GM23338 (cell line): ENCODE results near the gene RNU5D-1. TPM values are rescaled to one million over a fixed set of nuclear protein-coding genes. Genes with fewer than 3 reads are reported as not detected.
A peak's percentile ranks its signal among the peaks of the same experiment; 100 is the strongest.

Experiments
- ATAC-seq: fragments of 200-7000 bp; cut with Tn5 transposase; 3 replicates; pipeline ENCODE4 v1.9.1; 2020
- DNase-seq: peaks from one replicate; pipeline ENCODE4 v3.0.0-alpha.2; 2015; ENCODE audit warnings: low spot score
- H2AFZ ChIP-seq: fragments of 200-600 bp; sonication (generic); 2 replicates; pipeline ENCODE4 v1.8.0; 2016; ENCODE audit warnings: antibody characterized with exemption, mild to moderate bottlenecking, moderate library complexity
- H3F3A ChIP-seq: fragments of 200-600 bp; sonication (generic); replicated peaks from 2 replicates; pipeline ENCODE4 v1.8.0; 2017; ENCODE audit warnings: antibody characterized with exemption, mixed run types, low read depth
- H3K27ac ChIP-seq: fragments of 200-600 bp; sonication (generic); 2 replicates; pipeline ENCODE4 v1.6.1; 2016; ENCODE audit warnings: low read depth
- H3K27me3 ChIP-seq: fragments of 200-600 bp; sonication (generic); 2 replicates; pipeline ENCODE4 v1.8.0; 2016; ENCODE audit warnings: mild to moderate bottlenecking, mixed run types, moderate library complexity; ENCODE audit not compliant: insufficient read depth
- H3K36me3 ChIP-seq: fragments of 200-600 bp; sonication (generic); 2 replicates; pipeline ENCODE4 v1.8.0; 2016; ENCODE audit warnings: mild to moderate bottlenecking; ENCODE audit not compliant: insufficient read depth
- H3K4me1 ChIP-seq: fragments of 200-600 bp; sonication (generic); 2 replicates; pipeline ENCODE4 v1.8.0; 2016; ENCODE audit warnings: mild to moderate bottlenecking, moderate library complexity; ENCODE audit not compliant: insufficient read depth
- H3K4me2 ChIP-seq: fragments of 200-600 bp; sonication (generic); 2 replicates; pipeline ENCODE4 v1.7.1; 2017; ENCODE audit warnings: mixed run types
- H3K4me3 ChIP-seq: fragments of 200-600 bp; sonication (generic); 2 replicates; pipeline ENCODE4 v1.6.1; 2016; ENCODE audit warnings: mixed run types
- H3K79me2 ChIP-seq: fragments of 200-600 bp; sonication (generic); replicated peaks from 2 replicates; pipeline ENCODE4 v1.8.0; 2017; ENCODE audit warnings: mild to moderate bottlenecking; ENCODE audit not compliant: insufficient read depth
- H3K9me2 ChIP-seq: fragments of 200-600 bp; sonication (generic); 2 replicates; pipeline ENCODE4 v1.8.0; 2017; ENCODE audit not compliant: insufficient read depth
- H4K20me1 ChIP-seq: fragments of 200-600 bp; sonication (generic); replicated peaks from 2 replicates; pipeline ENCODE4 v1.8.0; 2017; ENCODE audit warnings: mild to moderate bottlenecking; ENCODE audit not compliant: insufficient read depth
- H3K27ac Mint-ChIP-seq: 2 replicates; pipeline ENCODE4 v1.8.0; 2020; ENCODE audit warnings: inconsistent platforms, mild to moderate bottlenecking, moderate library complexity, mixed read lengths
- H3K27me3 Mint-ChIP-seq: 3 replicates; pipeline ENCODE4 v1.8.0; 2022; ENCODE audit warnings: low read depth, mild to moderate bottlenecking, moderate library complexity, mixed read lengths, inconsistent platforms; ENCODE audit not compliant: insufficient read depth, poor library complexity
- H3K36me3 Mint-ChIP-seq: 3 replicates; pipeline ENCODE4 v1.8.0; 2021; ENCODE audit warnings: low read depth, mild to moderate bottlenecking, inconsistent platforms, moderate library complexity, mixed read lengths
- H3K4me1 Mint-ChIP-seq: 3 replicates; pipeline ENCODE4 v1.8.0; 2020; ENCODE audit warnings: mild to moderate bottlenecking, inconsistent platforms, mixed read lengths
- H3K4me3 Mint-ChIP-seq: 3 replicates; pipeline ENCODE4 v1.8.0; 2021; ENCODE audit warnings: moderate library complexity, mild to moderate bottlenecking, inconsistent platforms, mixed read lengths
- H3K9me3 Mint-ChIP-seq: 3 replicates; pipeline ENCODE4 v1.8.0; 2020; ENCODE audit warnings: moderate library complexity, mild to moderate bottlenecking, inconsistent platforms, mixed read lengths
- CREB1 ChIP-seq: fragments of 250-450 bp; sonication (Bioruptor Pico); IDR thresholded peaks from 2 replicates; pipeline ENCODE4 v1.5.0; 2020; ENCODE audit warnings: low read depth, mild to moderate bottlenecking, moderate library complexity
- JUNB ChIP-seq: IDR thresholded peaks from one replicate; pipeline ENCODE4 v1.6.1; 2016; ENCODE audit warnings: antibody characterized with exemption; ENCODE audit not compliant: unreplicated experiment
- POLR2AphosphoS5 ChIP-seq: IDR thresholded peaks from 2 replicates; pipeline ENCODE4 v1.6.1; 2016; ENCODE audit warnings: antibody characterized with exemption, low read depth
- REST ChIP-seq: IDR thresholded peaks from one replicate; pipeline ENCODE4 v1.6.1; 2018; ENCODE audit warnings: antibody characterized with exemption; ENCODE audit not compliant: unreplicated experiment
- ZNF114 ChIP-seq: fragments of 250-450 bp; sonication (Bioruptor Pico); IDR thresholded peaks from 2 replicates; pipeline ENCODE4 v1.5.0; 2020; ENCODE audit warnings: mild to moderate bottlenecking, moderate library complexity
- ZNF331 ChIP-seq: fragments of 250-450 bp; sonication (Bioruptor Pico); IDR thresholded peaks from 2 replicates; pipeline ENCODE4 v1.5.0; 2020; ENCODE audit warnings: low read depth, mild to moderate bottlenecking, moderate library complexity
- ZNF462 ChIP-seq: fragments of 250-450 bp; sonication (Bioruptor Pico); IDR thresholded peaks from 2 replicates; pipeline ENCODE4 v1.5.0; 2020; ENCODE audit warnings: mild to moderate bottlenecking, moderate library complexity
- polyA plus RNA-seq: library from polyadenylated mRNA; unstranded; fragments of >200 nt; fragmentation: Nextera tagmentation; extraction: Ambion mirVana; gene quantifications from 2 replicates; pipeline ENCODE4 v1.2.1, GENCODE V29; 2016
- total RNA-seq: library from RNA; depleted of rRNA; stranded (reverse); fragments of >200 nt; shearing (Covaris generic); gene quantifications from 2 replicates; pipeline ENCODE4 v1.2.3, GENCODE V29; 2014

Gene RNU5D-1
- total and polyA plus RNA-seq, 2 experiments from 2014 or later: not detected

- TF ChIP-seq ZNF462 (CRISPR knock-in tag) (no peak), POLR2AphosphoS5 (no peak)
Observed at GRCh38 chr1:44743211-44743610, 12.2 kb upstream of the RNU5D-1 start (continued).

GRCh38 chr1:44740179-44740617, 9.2 kb upstream of the RNU5D-1 start:
- Histone ChIP-seq H3K4me1 (peaks cover 7% of the 10 kb centered on the region; the same call in 1 of the 2 replicates), H3K9me2 (peaks cover 6% of the 10 kb centered on the region; the same call in 1 of the 2 replicates), H3K27me3 (no peaks in the 10 kb centered on the region), H3K27ac (peak overlapping the region; percentile 87), H3K4me3 (peak overlapping the region; percentile 97), H3K79me2 (peaks cover 51% of the 10 kb centered on the region), H2AFZ (peak overlapping the region; percentile 82), H3K36me3 (peaks cover 21% of the 10 kb centered on the region), H3F3A (peaks cover 12% of the 10 kb centered on the region; the same call in 1 of the 2 replicates), H4K20me1 (peaks cover 15% of the 10 kb centered on the region), H3K4me2 (peak overlapping the region; percentile 97)
- H3K27ac Mint-ChIP-seq: peak overlapping the region; percentile 99
- H3K4me3 Mint-ChIP-seq: peak overlapping the region; percentile 90
- peaks cover 11% of the 10 kb centered on the region for H3K27me3 Mint-ChIP-seq
- DNase-seq (no peak), ATAC-seq (peak; percentile 15)
- peaks cover 50% of the 10 kb centered on the region for H3K36me3 Mint-ChIP-seq
- peaks cover 11% of the 10 kb centered on the region for H3K4me1 Mint-ChIP-seq
- TF ChIP-seq CREB1 (CRISPR knock-in tag) (no peak), ZNF331 (CRISPR knock-in tag) (no peak), REST (no peak), JUNB (no peak), ZNF114 (no peak)
- peaks cover 8% of the 10 kb centered on the region; the same call in 2 of the 3 replicates for H3K9me3 Mint-ChIP-seq
